K562 (cell line): ENCODE results near the gene ARSI.

Experiments used
- ARID2 ChIP-seq: fragments of 450-650 bp; IDR thresholded peaks from 2 replicates; pipeline ENCODE4 v1.6.1; 2017; ENCODE audit warnings: antibody characterized with exemption, mild to moderate bottlenecking
- CCAR2 ChIP-seq: fragments of 200-400 bp; formaldehyde crosslinking; IDR thresholded peaks from 2 replicates; pipeline ENCODE4 v1.6.1; 2017; ENCODE audit warnings: mild to moderate bottlenecking, low read depth, low read length
- CTCF ChIP-seq, 3 experiments: IDR thresholded peaks in 2 of 3; conservative IDR thresholded peaks in 1 of 3; 2 replicates each; pipeline ENCODE4 v1.5.1; 2011 to 2012; ENCODE audit warnings: low read length in 3 of 3, mild to moderate bottlenecking in 3 of 3, control low read depth in 2 of 3, improper control_type of control experiment in 1 of 3, inconsistent platforms in 1 of 3, low read depth in 1 of 3, mixed read lengths in 1 of 3, moderate library complexity in 1 of 3; ENCODE audit not compliant: insufficient read depth in 2 of 3
- HCFC1 ChIP-seq: IDR thresholded peaks from 2 replicates; pipeline ENCODE4 v1.6.1; 2012; ENCODE audit warnings: low read depth, low read length, improper control_type of control experiment
- KAT2B ChIP-seq: IDR thresholded peaks from one replicate; pipeline ENCODE4 v1.6.1; 2012; ENCODE audit warnings: low read depth, mild to moderate bottlenecking, control low read depth, inconsistent platforms, low read length, moderate library complexity
- MAFK ChIP-seq: IDR thresholded peaks from 2 replicates; pipeline ENCODE4 v1.6.1; 2011; ENCODE audit warnings: low read length, improper control_type of control experiment
- MAX ChIP-seq: sonication (generic); formaldehyde crosslinking; IDR thresholded peaks from 2 replicates; pipeline ENCODE4 v1.9.0; 2022; ENCODE audit warnings: mild to moderate bottlenecking, missing genetic modification reagents
- NR4A1 ChIP-seq, 2 experiments: fragments of 250-450 bp in 1 of 2; fragments of 450-650 bp in 1 of 2; sonication (Bioruptor Pico) in 1 of 2; IDR thresholded peaks; 2 replicates each; pipeline versions ENCODE4 v1.4.0 to v1.6.1; 2016 to 2020; ENCODE audit warnings: mild to moderate bottlenecking in 2 of 2, missing compliant biosample characterization in 1 of 2, missing genetic modification characterization in 1 of 2, moderate library complexity in 1 of 2
- POLR3G ChIP-seq: IDR thresholded peaks from 2 replicates; pipeline ENCODE4 v1.6.1; 2011; ENCODE audit not compliant: insufficient read length, insufficient replicate concordance; ENCODE audit errors: extremely low read depth
- SMARCB1 ChIP-seq: IDR thresholded peaks from 2 replicates; pipeline ENCODE4 v1.6.1; 2011; ENCODE audit warnings: improper control_type of control experiment, low read depth; ENCODE audit not compliant: insufficient read length
- USF2 ChIP-seq: sonication (generic); formaldehyde crosslinking; IDR thresholded peaks from 2 replicates; pipeline ENCODE4 v1.5.0; 2020; ENCODE audit warnings: missing genetic modification reagents
- YY1 ChIP-seq, 3 experiments: IDR thresholded peaks; 2 replicates each; pipeline ENCODE4 v1.6.1; 2011; ENCODE audit warnings: low read length in 2 of 3, mild to moderate bottlenecking in 2 of 3, moderate library complexity in 2 of 3, borderline replicate concordance in 1 of 3, control low read depth in 1 of 3, low read depth in 1 of 3; ENCODE audit not compliant: insufficient read depth in 3 of 3, insufficient replicate concordance in 2 of 3, control insufficient read depth in 1 of 3, insufficient read length in 1 of 3; ENCODE audit errors: extremely low read depth in 1 of 3
- ZFPM2 ChIP-seq: fragments of 250-450 bp; sonication (Bioruptor Pico); IDR thresholded peaks from 2 replicates; pipeline ENCODE4 v1.5.1; 2022; ENCODE audit warnings: mild to moderate bottlenecking
- TF ChIP-seq, protein P1 (sequence below): sonication (generic); formaldehyde crosslinking; IDR thresholded peaks from 2 replicates; pipeline ENCODE4 v1.8.0; 2022; ENCODE audit warnings: missing genetic modification reagents, mild to moderate bottlenecking, borderline replicate concordance

DNA sequence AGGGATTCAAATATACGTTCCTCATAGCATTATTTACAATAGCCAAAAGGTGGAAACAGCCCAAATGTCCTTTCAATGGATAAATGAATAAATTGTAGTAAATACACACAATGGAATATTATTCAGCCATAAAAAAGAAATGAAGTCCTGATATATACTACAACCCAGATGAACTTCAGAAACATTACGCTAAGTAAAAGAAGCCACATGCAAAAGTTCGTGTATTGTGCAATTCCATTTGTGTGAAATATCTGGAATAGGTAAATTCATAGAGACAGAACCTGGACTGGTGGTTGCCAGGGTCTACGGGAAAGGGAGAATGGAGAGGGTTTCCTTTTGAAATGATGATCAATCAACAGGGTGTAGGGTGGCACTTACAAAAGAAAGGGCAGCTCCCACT is 12.5 kb upstream of the ARSI start:
- TF ChIP-seq YY1 (IDR thresholded peaks at IDR 0.05; ENCODE audit: borderline replicate concordance in 1 of 3, control insufficient read depth in 1 of 3, extremely low read depth in 1 of 3, insufficient read depth in 3 of 3, insufficient read length in 1 of 3, insufficient replicate concordance in 2 of 3, low read depth in 1 of 3, low read length in 2 of 3) (no peak), CTCF (IDR thresholded peaks at IDR 0.05 in 2 of 3, conservative IDR thresholded peaks at IDR 0.05 in 1 of 3; ENCODE audit: insufficient read depth in 2 of 3, low read depth in 1 of 3, low read length in 3 of 3) (no peak), ARID2 (no peak), MAX (CRISPR knock-in tag) (no peak), ZFPM2 (CRISPR knock-in tag) (no peak), HCFC1 (no peak), MAFK (no peak), POLR3G (no peak), KAT2B (no peak), CCAR2 (no peak), USF2 (CRISPR knock-in tag) (no peak), SMARCB1 (no peak), NR4A1 (CRISPR knock-in tag; IDR thresholded peaks at IDR 0.05) (no peak), NR4A1 (tag; IDR thresholded peaks at IDR 0.05) (no peak)
- TF ChIP-seq, protein P1, sequence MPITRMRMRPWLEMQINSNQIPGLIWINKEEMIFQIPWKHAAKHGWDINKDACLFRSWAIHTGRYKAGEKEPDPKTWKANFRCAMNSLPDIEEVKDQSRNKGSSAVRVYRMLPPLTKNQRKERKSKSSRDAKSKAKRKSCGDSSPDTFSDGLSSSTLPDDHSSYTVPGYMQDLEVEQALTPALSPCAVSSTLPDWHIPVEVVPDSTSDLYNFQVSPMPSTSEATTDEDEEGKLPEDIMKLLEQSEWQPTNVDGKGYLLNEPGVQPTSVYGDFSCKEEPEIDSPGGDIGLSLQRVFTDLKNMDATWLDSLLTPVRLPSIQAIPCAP = no peak
